T-helper 1 cell treated with Interleukin-12 subunit alpha and Interleukin-12 subunit beta and Interleukin-4 antibody, amounts not matched to agents 30 μg/mL and 1 μg/mL, for 36 hours (primary cell): ENCODE results near the gene IL10RB.
"Not testable (repeated sequence)": the region's sequence is repeated elsewhere in the genome, so short reads cannot be mapped to it uniquely, and the experiment has no call there.

Source experiments
- H3K27ac Mint-ChIP-seq: one replicate; pipeline ENCODE4 v1.8.0; 2021; ENCODE audit warnings: mild to moderate bottlenecking, mixed read lengths
- H3K27me3 Mint-ChIP-seq: one replicate; pipeline ENCODE4 v1.8.0; 2021; ENCODE audit warnings: low read depth, mixed read lengths
- H3K36me3 Mint-ChIP-seq: one replicate; pipeline ENCODE4 v1.8.0; 2021; ENCODE audit warnings: low read depth, mixed read lengths
- H3K4me1 Mint-ChIP-seq: one replicate; pipeline ENCODE4 v1.8.0; 2021; ENCODE audit warnings: low read depth, mixed read lengths
- H3K4me3 Mint-ChIP-seq: one replicate; pipeline ENCODE4 v1.8.0; 2021; ENCODE audit warnings: mild to moderate bottlenecking, moderate library complexity, mixed read lengths
- H3K9me3 Mint-ChIP-seq: one replicate; pipeline ENCODE4 v1.8.0; 2021; ENCODE audit warnings: mixed read lengths

Gene IL10RB

GRCh38 chr21:33236013-33236686 is 30.0 kb upstream of the IL10RB start:
- H3K4me3 Mint-ChIP-seq: no peak overlapping the region
- peaks cover 59% of the 10 kb centered on the region for H3K4me1 Mint-ChIP-seq
- H3K27ac Mint-ChIP-seq: peak overlapping the region; percentile 49
- H3K9me3 Mint-ChIP-seq: no peaks in the 10 kb centered on the region
- H3K27me3 Mint-ChIP-seq: no peaks in the 10 kb centered on the region
- H3K36me3 Mint-ChIP-seq: peaks cover 33% of the 10 kb centered on the region

- Mint-ChIP-seq H3K4me3 (peak overlapping the region; percentile 30), H3K27ac (peak overlapping the region; percentile 49), H3K9me3 (no peaks in the 10 kb centered on the region), H3K27me3 (no peaks in the 10 kb centered on the region), H3K36me3 (peaks cover 32% of the 10 kb centered on the region), H3K4me1 (peaks cover 58% of the 10 kb centered on the region)
Measured at GRCh38 chr21:33236766-33237165, 29.4 kb upstream of the IL10RB start.

- no peaks in the 10 kb centered on the region for H3K9me3 Mint-ChIP-seq
- H3K27me3 Mint-ChIP-seq: no peaks in the 10 kb centered on the region
- peaks cover 57% of the 10 kb centered on the region for H3K4me1 Mint-ChIP-seq
- peak overlapping the region; percentile 2 for H3K4me3 Mint-ChIP-seq
- peak overlapping the region; percentile 82 for H3K27ac Mint-ChIP-seq
- peaks cover 35% of the 10 kb centered on the region for H3K36me3 Mint-ChIP-seq
Measured at GRCh38 chr21:33237486-33237885, 28.7 kb upstream of the IL10RB start.

GRCh38 chr21:33238146-33238545 is 28.0 kb upstream of the IL10RB start:
- Mint-ChIP-seq H3K36me3 (peaks cover 28% of the 10 kb centered on the region), H3K4me1 (peaks cover 50% of the 10 kb centered on the region), H3K9me3 (no peaks in the 10 kb centered on the region), H3K27ac (peak overlapping the region; percentile 82), H3K27me3 (no peaks in the 10 kb centered on the region), H3K4me3 (peak overlapping the region; percentile 50)

GRCh38 chr21:33238565-33239255 is 27.5 kb upstream of the IL10RB start:
- H3K9me3 Mint-ChIP-seq: no peaks in the 10 kb centered on the region
- H3K27ac Mint-ChIP-seq: peak overlapping the region; percentile 82
- peaks cover 51% of the 10 kb centered on the region for H3K4me1 Mint-ChIP-seq
- H3K4me3 Mint-ChIP-seq: peak overlapping the region; percentile 68
- H3K27me3 Mint-ChIP-seq: no peaks in the 10 kb centered on the region
- H3K36me3 Mint-ChIP-seq: peaks cover 29% of the 10 kb centered on the region

- H3K27ac Mint-ChIP-seq: peak overlapping the region; percentile 82
- not testable (repeated sequence) for H3K27me3 Mint-ChIP-seq, H3K9me3 Mint-ChIP-seq
- peaks cover 54% of the 10 kb centered on the region for H3K4me1 Mint-ChIP-seq
- peaks cover 31% of the 10 kb centered on the region for H3K36me3 Mint-ChIP-seq
- H3K4me3 Mint-ChIP-seq: peak overlapping the region; percentile 68
Measured at GRCh38 chr21:33239559-33240127, 26.5 kb upstream of the IL10RB start.

GRCh38 chr21:33240404-33240803 is 25.8 kb upstream of the IL10RB start:
- no peak overlapping the region for H3K27ac Mint-ChIP-seq
- H3K4me3 Mint-ChIP-seq: no peak overlapping the region
- H3K36me3 Mint-ChIP-seq: peaks cover 37% of the 10 kb centered on the region
- no peaks in the 10 kb centered on the region for H3K27me3 Mint-ChIP-seq
- peaks cover 57% of the 10 kb centered on the region for H3K4me1 Mint-ChIP-seq
- no peaks in the 10 kb centered on the region for H3K9me3 Mint-ChIP-seq

- Mint-ChIP-seq H3K36me3 (peaks cover 45% of the 10 kb centered on the region), H3K27me3 (no peaks in the 10 kb centered on the region), H3K4me3 (no peak overlapping the region), H3K9me3 (no peaks in the 10 kb centered on the region), H3K27ac (peak overlapping the region; percentile 28), H3K4me1 (peaks cover 61% of the 10 kb centered on the region)
Measured at GRCh38 chr21:33241846-33242245, 24.3 kb upstream of the IL10RB start.

- H3K9me3 Mint-ChIP-seq, H3K27me3 Mint-ChIP-seq, H3K27ac Mint-ChIP-seq, H3K4me3 Mint-ChIP-seq: not testable (repeated sequence)
- peaks cover 58% of the 10 kb centered on the region for H3K4me1 Mint-ChIP-seq
- peaks cover 51% of the 10 kb centered on the region for H3K36me3 Mint-ChIP-seq
Measured at GRCh38 chr21:33242846-33243245, 23.3 kb upstream of the IL10RB start.

GRCh38 chr21:33244082-33244778 is 21.9 kb upstream of the IL10RB start:
- H3K27me3 Mint-ChIP-seq: no peaks in the 10 kb centered on the region
- H3K36me3 Mint-ChIP-seq: peaks cover 63% of the 10 kb centered on the region
- H3K9me3 Mint-ChIP-seq: no peaks in the 10 kb centered on the region
- peak overlapping the region; percentile 59 for H3K4me3 Mint-ChIP-seq
- peaks cover 55% of the 10 kb centered on the region for H3K4me1 Mint-ChIP-seq
- peak overlapping the region; percentile 84 for H3K27ac Mint-ChIP-seq

- Mint-ChIP-seq H3K4me1 (peaks cover 53% of the 10 kb centered on the region), H3K36me3 (peaks cover 67% of the 10 kb centered on the region), H3K4me3 (no peak overlapping the region), H3K27ac (peak overlapping the region; percentile 84), H3K9me3 (no peaks in the 10 kb centered on the region), H3K27me3 (no peaks in the 10 kb centered on the region)
Measured at GRCh38 chr21:33244779-33245105, 21.4 kb upstream of the IL10RB start.

GRCh38 chr21:33245289-33245918 is 20.8 kb upstream of the IL10RB start:
- Mint-ChIP-seq H3K4me3 (peak overlapping the region; percentile 19), H3K27ac (peak overlapping the region; percentile 62), H3K4me1 (peaks cover 49% of the 10 kb centered on the region), H3K27me3 (no peaks in the 10 kb centered on the region), H3K9me3 (no peaks in the 10 kb centered on the region), H3K36me3 (peaks cover 69% of the 10 kb centered on the region)

- H3K36me3 Mint-ChIP-seq: peaks cover 77% of the 10 kb centered on the region
- H3K9me3 Mint-ChIP-seq: no peaks in the 10 kb centered on the region
- H3K4me3 Mint-ChIP-seq: no peak overlapping the region
- H3K27me3 Mint-ChIP-seq: no peaks in the 10 kb centered on the region
- peak overlapping the region; percentile 0 for H3K27ac Mint-ChIP-seq
- peaks cover 50% of the 10 kb centered on the region for H3K4me1 Mint-ChIP-seq
Measured at GRCh38 chr21:33246506-33246905, 19.7 kb upstream of the IL10RB start.

GRCh38 chr21:33246963-33247362 is 19.2 kb upstream of the IL10RB start:
- Mint-ChIP-seq H3K27me3 (no peaks in the 10 kb centered on the region), H3K27ac (peak overlapping the region; percentile 0), H3K9me3 (no peaks in the 10 kb centered on the region), H3K4me1 (peaks cover 46% of the 10 kb centered on the region), H3K36me3 (peaks cover 75% of the 10 kb centered on the region), H3K4me3 (no peak overlapping the region)
